NCI-H774 (cell line): ENCODE results near the gene SPATA46.
"Not testable (repeated sequence)": the region's sequence is repeated elsewhere in the genome, so short reads cannot be mapped to it uniquely, and the experiment has no call there.

Experiments
- DNase-seq: peaks from one replicate; lab custom pipeline; 2025; lab: John Stamatoyannopoulos, UW

The SPATA46 gene, protein sequence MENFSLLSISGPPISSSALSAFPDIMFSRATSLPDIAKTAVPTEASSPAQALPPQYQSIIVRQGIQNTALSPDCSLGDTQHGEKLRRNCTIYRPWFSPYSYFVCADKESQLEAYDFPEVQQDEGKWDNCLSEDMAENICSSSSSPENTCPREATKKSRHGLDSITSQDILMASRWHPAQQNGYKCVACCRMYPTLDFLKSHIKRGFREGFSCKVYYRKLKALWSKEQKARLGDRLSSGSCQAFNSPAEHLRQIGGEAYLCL

DNA sequence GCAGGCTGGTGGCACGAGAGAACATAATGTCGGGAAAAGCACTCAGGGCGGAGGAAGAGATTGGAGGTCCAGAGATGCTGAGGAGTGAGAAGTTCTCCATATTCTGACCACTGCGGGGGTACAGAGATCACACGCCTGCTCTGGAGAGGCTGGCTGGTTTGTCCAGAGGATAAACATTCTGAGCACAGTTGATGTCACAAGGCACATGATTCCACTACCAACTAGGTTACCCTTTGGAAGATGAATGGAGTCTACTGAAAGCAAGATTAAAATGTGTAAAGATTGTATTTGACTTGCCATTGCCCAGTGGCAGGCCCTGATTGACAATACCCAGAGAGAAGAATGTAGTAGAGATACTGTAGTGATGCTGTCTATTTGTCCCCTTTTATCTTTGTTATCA lies at the start of gene SPATA46:
Gene SPATA46 (minus strand): TSS at position 164 of the 400 bp plus-strand sequence. CDS start 64 bp downstream, at position 100.
- no peak for DNase-seq

DNA sequence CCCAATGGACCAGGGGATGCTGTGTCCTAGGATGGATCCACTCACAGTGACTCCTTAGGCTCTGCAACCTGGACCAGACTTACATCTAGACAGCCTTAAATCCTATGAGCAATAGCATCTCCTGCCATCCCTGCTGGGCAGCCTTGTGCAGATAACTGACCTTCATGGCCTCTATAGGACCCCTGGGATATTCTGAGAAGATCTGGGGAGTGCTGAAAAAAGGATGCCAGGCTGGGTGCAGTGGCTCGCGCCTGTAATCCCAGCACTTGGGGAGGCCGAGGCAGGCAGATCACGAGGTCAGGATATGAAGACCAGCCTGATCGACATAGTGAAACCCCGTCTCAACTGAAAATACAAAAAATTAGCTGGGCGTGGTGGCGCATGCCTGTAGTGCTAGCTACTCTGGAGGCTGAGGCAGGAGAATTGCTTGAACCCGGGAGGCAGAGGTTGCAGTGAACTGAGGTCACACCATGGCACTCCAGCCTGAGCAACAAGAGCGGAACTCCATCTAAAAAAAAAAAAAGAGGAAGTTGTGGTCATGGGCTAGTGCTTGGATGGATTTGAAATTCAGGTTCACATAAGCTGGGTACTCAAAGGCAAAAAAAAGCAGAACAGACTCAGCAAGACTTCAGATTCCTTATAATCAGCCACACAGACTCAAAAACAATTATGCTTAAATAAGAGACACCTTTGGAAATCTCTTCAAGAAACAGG lies 46.2 kb upstream of the SPATA46 start:
- DNase-seq = no peak

DNA sequence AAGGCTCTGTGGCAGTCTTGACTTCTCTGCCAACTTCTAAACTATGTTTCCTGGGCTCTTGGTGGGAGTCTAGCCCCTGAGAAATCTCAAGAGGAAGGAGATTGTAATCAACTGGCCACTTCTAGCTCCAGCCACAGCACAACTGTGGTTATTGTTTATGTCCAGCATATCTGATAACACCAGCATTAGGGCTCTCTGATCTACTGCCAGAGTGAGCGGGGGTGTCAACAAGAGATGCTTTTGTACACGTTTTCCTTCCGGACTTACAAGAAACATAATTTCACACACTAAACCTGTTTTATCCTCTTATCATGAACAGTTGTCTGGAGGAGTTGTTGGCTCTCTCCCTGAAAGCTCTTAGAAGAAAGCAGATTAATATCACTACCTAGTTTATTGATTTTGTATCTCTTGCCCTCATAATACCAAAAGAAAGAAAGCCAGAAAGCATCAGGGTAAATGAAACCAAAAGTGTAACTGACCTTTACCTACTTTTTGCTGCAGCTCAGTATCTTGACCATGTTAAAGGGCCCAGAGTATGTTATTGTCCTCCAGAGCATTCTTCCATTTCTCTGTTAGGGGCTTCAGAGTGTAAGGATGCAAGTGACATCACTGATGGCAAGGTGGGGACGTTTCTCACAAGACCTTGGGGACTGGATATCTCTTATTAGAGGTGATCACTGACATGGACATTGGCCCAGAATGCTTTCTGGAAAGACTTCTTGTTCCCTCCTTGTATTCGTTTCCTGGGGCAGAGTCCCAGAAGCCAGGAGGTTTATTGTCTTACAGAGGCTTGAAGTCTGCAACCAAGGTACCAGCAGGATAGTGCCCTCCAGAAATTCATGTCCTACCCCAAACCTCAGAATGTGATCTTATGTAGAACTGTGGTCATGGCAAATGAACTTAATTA lies 44.9 kb upstream of the SPATA46 start:
- DNase-seq = no peak

DNA sequence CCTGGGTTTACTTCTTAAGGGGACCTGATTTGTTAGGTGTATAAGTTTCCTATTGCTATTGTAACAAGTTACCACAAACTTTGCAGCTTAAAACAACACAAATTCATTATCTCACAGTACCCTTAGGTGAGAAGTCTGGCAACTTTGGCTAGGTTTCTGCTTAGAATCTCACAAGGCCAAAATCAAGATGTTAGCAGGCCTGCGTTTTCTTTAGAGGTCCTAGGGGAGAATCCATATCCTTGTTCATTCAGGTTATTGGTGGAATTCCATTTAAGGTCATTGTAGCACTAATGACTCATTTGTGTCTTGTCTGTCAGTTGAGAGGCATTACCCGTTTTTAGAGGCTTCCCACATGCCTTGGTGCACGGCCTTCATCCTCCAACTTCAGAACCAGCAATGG lies 43.5 kb upstream of the SPATA46 start:
- no peak for DNase-seq

DNA sequence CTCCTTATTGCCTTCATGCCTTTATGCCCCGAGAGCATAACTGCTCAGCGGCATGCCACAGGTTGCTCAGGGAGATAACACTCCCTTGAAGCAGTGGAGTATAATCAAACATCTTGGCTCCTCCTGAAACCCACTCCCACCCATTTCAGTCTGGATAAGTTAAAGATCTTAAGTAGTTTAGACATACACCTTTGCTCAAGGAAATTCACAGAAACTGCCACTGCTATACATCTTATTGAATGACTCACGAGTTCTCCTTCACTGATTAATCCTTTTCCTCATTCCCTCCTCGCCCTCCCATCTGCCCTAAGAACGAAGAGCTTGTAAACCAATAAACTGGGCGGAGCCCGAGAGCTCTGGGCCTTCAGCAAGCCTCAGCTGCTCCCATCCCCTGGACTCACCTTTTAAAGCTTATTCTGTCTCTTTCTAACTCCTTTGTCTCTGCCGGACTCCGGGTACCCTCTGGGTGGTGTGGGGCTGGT lies 42.8 kb upstream of the SPATA46 start:
- DNase-seq = not testable (repeated sequence)

DNA sequence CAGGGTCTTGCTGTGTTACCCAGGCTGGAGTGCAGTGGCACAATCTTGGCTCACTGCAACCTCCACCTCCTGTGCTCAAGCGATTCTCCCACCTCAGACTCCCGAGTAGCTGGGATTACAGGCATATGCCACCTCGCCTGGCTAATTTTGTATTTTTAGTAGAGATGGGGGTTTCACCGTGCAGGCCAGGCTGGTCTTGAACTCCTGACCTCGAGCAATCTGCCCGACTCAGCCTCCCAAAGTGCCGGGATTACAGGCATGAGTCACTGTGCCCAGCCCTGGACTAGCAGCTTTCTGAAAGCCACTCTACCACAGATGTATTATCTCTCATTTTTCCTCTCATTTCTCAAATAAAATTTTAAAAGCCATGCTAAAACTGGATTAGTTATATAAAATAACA lies 41.9 kb upstream of the SPATA46 start:
- DNase-seq = not testable (repeated sequence)

DNA sequence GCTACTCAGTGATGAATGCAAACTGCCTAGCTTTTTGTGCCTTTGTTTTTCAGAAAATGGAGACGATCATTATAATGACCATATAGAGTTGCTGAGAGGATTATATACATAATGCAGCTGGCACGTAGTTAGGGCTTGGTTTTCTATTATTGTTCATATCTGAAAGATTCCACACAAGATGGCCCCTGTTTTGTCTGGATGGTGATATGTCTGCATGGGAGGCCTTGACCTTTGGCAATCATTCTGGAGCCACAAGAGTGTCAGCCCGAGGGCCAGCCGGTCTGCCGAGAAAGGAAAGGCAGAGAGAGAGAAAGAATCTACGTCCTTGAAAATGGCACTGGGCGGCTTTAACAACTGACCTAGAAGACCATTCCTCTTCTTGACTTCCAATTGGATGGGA lies 41.0 kb upstream of the SPATA46 start:
- no peak for DNase-seq

DNA sequence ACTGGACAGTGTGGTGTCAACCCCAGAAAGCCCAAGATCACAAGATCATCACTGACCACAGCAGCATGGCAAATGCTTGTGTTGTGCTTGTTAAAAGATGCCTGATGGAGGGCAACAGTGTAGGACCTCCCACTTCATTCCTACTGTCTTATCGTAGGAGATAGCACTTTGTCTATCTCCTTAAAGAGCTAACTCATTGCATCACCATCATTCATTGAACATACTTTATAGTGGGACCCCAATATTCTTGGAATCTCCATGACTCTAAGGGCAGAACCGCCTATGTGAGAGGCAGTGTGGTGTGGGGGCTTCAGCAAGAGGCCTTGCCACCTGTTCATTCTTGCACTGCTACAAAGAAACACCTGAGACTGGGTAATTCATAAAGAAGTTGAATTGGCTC lies 40.3 kb upstream of the SPATA46 start:
- no peak for DNase-seq

DNA sequence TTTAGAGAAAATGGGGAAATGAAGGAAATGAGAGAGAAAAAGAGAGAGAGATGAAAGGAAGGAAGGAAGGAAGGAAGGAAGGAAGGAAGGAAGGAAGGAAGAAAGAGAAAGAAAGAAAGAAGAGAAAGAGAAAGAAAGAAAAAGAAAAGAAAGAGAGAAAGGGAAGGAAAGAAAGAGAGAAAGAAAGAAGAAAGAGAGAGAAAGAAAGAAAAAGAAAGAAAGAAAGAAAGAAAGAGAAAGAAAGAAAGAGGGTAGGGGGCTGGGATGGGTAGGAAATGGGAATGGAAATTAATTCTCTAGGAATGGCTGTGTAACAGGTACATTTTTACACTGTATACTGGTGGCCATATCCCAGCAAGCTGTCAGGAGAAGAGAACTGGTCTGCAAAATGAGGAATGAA lies 39.6 kb upstream of the SPATA46 start:
- no peak for DNase-seq

DNA sequence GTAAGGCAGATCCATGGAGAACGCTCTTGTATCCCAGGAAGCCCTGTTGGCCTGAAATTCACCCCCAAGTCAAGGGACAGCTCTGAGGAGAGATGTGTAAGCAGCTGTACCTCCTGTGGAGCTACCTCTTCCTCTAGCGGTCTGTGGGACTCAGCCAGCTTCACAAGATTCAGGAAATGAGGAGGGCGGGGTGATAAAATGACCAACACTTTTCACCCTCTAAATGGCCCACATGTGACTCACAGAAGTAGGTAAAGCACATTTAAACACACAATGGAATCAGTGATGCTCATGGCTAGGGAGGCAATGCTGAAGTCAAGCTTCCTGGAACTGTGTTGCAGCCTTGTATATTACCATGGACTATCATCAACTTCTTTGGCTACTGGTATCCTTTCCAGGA lies 35.3 kb upstream of the SPATA46 start, which contains the start of gene SH2D1B:
Gene SH2D1B (minus strand): TSS at position 135 of the 400 bp plus-strand sequence. CDS start 120 bp downstream, at position 15.
- DNase-seq = no peak

DNA sequence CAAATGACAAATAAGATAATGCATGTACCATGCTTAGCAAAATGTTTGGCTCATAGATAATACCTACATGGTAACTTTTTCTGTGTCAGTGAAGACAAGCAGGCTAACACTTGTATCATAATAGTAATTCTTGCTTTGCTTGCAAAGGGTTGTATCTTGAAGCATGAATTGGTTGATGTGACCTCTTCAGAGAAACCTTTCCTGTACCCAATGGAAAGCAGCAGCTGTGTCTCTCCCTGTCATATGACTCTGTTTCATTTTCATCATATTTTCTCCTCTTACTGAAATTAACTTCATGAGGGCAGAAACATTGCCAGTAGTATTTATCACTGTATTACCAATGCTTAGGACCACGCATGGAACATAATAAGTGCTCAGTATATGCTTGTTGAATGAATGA lies 30.9 kb upstream of the SPATA46 start:
- no peak for DNase-seq

DNA sequence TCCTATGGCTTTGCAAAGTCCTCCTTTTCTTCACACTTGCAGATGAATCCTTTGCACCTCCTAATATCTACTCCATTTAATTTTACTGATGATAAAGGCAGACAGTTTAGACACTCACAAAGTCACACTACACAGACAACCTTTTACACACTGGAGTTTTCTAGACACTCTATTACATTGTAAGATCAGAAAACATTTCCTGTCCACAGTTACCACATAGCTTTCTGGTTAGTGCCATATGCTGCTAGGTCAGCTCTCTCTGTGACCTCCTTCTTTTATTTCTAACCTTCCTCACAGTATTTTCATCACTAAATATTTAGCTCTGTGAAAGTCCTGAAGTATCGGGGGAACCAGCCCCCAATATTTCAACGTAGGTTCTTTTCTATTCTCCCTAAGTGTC lies 30.2 kb upstream of the SPATA46 start:
- DNase-seq = no peak

DNA sequence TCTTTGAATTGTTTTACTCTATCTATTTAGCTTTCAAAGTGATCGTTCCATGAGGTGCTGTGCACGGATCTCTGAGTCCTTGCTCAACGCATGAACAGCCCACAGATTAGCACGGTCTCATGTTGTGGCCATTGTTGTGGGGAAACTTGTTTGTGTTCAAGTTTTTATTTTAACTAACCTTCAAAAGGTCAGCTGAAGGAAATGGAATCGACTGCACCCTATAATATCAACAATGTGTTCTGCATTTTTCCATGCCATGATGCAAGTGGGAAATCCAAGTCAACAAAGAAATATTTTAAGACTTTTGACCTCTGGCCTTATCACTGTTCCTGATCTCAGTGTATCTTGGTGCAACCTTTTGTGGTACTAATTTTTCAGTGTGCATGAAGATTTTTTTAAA lies 29.1 kb upstream of the SPATA46 start:
- no peak for DNase-seq

DNA sequence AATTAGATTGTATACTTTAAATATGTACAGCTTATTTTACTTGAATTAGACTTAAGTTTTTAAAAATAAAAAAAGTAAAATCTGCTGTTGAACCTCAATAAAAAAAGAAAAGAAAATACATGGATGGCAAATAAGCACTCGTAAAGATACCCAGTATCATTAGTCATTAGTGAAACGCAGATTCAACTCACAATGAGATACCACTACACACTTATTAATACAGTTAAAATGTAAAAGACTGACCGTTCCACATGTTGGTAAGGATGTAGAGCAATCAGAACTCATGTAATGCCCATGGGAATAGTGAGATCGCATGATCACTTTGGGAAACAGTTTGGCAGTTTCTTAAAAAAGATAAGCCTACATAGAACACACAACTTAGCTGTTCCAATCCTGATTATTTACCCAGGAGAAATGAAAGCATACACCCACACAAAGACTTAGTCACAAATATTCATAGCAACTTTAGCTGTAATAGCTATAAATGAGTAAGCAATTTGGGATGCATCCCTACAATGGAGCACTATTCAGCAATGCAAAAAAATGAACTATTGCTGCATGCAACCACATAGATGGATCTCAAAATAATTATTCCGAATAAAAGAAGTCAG lies 28.0 kb upstream of the SPATA46 start:
- DNase-seq = no peak

DNA sequence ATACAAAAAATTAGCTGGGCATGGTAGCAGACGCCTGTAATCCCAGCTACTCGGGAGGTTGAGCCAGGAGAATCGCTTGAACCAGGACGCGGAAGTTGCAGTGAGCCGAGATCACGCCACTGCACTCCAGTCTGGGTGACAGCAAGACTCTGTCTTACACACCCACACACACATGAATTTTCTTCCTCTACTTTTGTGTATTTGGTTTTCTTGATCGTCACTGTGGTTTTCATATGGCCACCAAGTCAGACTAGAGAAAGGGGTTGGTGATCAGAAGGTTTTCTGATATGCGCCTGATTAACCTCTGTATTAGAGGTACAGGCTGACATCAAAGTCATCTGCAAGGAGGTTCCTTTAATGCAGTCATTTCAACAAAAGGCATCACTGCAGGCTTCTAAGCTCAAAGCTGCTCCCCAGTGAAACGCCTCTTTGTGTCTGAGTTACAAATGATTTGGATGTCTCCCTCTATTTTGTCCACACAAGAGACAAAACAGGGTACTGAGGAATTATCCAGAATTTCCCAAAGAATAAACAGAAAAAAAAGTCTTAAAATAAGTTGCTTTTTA lies 24.2 kb upstream of the SPATA46 start:
- no peak for DNase-seq

DNA sequence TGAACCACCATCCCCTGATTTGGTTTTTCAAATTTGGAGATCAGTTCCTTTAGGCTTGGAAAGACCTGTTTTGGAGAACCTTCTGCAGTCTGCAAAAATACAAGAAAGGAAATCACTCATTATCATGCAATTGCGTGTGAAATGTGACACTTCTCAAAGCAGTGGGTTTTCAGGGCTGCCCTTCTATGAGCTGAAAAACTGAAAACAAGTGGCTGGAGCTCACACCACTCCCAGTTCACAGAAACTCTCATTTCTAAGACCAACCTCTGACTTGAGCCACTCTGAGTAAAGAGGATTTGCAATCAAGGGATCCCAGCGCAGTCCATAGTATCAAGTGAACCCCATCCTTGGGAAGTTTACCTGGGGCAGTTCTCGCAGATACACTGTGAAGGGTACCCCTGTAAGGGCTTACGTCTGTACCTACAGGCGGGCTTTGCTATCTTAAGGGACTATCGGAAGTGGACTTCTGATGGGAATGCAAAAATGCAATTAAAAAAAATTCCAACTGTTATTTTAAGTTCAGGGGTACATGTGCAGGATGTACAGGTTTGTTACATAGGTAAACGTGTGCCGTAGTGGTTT lies 22.4 kb upstream of the SPATA46 start:
- no peak for DNase-seq

DNA sequence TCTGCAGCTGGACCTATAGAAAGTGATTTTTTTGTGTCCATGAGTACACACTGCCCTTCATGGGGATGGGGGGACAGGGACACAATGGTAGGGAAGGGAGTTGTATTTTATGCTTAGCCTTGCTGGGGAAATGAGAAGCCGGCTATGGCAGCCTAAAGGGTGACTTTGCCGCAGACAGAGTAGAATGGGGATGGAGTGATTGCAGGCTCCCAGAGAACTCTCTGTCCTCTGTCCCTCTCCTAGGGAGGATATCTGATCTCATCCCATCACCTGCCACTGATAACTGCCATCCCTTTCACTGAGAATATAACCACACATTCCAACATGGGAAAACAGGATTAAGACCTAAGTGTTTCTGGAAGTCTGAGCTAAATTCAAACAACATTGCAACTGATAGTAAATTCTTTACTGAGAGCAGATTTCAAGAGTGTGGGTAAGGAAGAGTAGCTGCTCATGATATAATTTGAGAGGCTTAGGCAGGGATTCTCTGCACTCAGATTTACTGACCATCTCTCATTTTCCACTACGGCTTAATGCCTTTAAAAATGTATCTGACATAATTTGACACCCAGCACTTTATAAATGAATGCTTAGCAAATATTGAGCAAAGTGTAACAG lies 21.4 kb upstream of the SPATA46 start:
- DNase-seq = no peak

DNA sequence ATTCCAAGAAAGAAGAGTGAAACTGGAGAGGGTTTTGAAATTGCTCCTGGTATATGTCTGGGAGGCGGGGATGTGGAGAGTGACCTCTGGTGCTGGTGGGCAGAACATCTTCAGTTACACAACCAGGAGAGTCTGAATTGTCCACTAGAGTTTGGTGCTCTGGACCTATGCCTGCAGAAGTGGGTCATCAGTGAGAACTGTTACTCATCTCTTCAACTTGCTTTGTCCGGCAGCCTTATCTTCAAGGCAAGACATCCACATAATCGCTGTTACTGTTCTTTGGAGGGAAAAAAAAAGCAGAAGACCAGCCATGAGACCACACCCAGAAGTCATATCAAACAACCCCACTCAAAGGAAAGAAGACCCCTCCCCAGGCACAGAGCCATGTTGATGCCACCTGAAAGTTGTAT lies 20.4 kb upstream of the SPATA46 start:
- DNase-seq = no peak

DNA sequence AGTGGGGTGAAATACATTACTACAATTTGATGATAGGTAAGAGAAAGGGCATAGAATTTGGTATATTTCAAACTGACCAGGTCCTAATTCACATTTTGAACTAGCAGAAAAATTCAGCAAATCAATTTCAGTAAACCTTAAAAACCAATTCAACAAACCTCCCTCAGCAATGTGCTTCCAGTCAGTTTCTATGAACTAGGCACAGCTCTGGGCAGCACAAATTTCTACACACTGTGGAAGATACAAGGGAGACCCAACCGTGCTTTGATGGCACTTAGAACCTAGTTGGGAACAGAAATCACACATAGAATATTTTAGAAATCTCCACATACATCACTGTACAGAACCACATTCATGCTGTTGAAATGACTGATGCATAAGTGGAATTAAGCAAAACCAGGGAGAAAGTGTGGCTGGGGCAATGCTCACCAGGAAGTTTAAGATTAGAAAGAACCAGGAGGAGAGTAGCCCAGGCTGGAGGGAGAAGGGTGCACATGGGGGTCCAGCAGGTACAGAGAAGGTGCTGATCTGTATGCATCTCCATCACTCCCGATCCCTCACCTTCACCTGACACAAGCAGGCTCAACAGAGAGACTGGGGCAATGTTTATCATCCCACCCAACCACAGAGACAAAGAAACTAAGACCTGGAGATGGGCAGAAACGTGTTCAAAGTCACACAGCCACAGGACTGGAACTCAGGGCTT lies 19.7 kb upstream of the SPATA46 start:
- no peak for DNase-seq
